Endothelial cell of umbilical vein (primary cell): ENCODE results near the gene EGFL6. TPM values are rescaled to one million over a fixed set of nuclear protein-coding genes. Genes with fewer than 3 reads are reported as not detected.
"Not testable (repeated sequence)": the region's sequence is repeated elsewhere in the genome, so short reads cannot be mapped to it uniquely, and the experiment has no call there.

Experiments
- BruUV-seq: library from RNA; stranded (reverse); fragments of 400-500 nt; replicated peaks from 2 replicates; lab custom pipeline; 2021; lab: Mats Ljungman, UMichigan
- CTCF ChIA-PET: fragments of 300-600, 350-600 bp; sonication (Branson Sonifier 250); formaldehyde crosslinking; loops from one replicate; lab custom pipeline; 2021; ENCODE audit warnings: antibody characterized with exemption, inconsistent platforms; lab: Charles Lee
- POLR2A ChIA-PET: fragments of 300-600, 350-600 bp; sonication (Branson Sonifier 250); formaldehyde crosslinking; loops from one replicate; lab custom pipeline; 2021; ENCODE audit warnings: antibody characterized with exemption, inconsistent platforms; lab: Charles Lee
- DNase-seq: peaks from one replicate; pipeline ENCODE4 v3.0.0-alpha.2; 2011; ENCODE audit warnings: low read depth, low spot score
- FAIRE-seq: peaks from 2 replicates; lab custom pipeline; 2011; peaks lifted over from hg19 to GRCh38; lab: Jason Lieb, UNC
- H2AFZ ChIP-seq: 2 replicates; pipeline ENCODE4 v1.6.0; 2012; ENCODE audit warnings: low read depth, low read length, control low read depth, inconsistent platforms
- H3K27ac ChIP-seq: 2 replicates; pipeline ENCODE4 v1.5.1; 2011; ENCODE audit warnings: low read depth, mild to moderate bottlenecking, control low read depth, low read length, moderate library complexity; ENCODE audit not compliant: insufficient read depth
- H3K27me3 ChIP-seq, 2 experiments: 2 replicates each; pipeline versions ENCODE4 v1.6.0 to v1.6.1; 2011; ENCODE audit warnings: low read length in 2 of 2, mixed read lengths in 1 of 2; ENCODE audit not compliant: control insufficient read depth in 2 of 2, insufficient read depth in 2 of 2
- H3K36me3 ChIP-seq, 2 experiments: 2 replicates in 1 of 2; 3 replicates in 1 of 2; pipeline ENCODE4 v1.5.1; 2011; ENCODE audit warnings: low read length in 2 of 2, mild to moderate bottlenecking in 1 of 2, moderate library complexity in 1 of 2; ENCODE audit not compliant: control insufficient read depth in 2 of 2, insufficient read depth in 2 of 2; ENCODE audit errors: extremely low read depth in 1 of 2
- H3K4me1 ChIP-seq: 3 replicates; pipeline ENCODE4 v1.5.1; 2011; ENCODE audit warnings: mild to moderate bottlenecking, low read length; ENCODE audit not compliant: control insufficient read depth, insufficient read depth; ENCODE audit errors: extremely low read depth
- H3K4me2 ChIP-seq: 2 replicates; pipeline ENCODE4 v1.6.1; 2011; ENCODE audit warnings: low read length, control low read depth, mixed read lengths; ENCODE audit not compliant: insufficient read depth
- H3K4me3 ChIP-seq, 3 experiments: fragments of 200-600 bp in 1 of 3; sonication (generic), shearing (Covaris generic) in 1 of 3; replicated peaks in 1 of 3; 2 replicates each; pipeline ENCODE4 v1.5.1; 2011 to 2016; ENCODE audit warnings: control low read depth in 3 of 3, low read length in 3 of 3, mild to moderate bottlenecking in 2 of 3, inconsistent platforms in 1 of 3, low read depth in 1 of 3, moderate library complexity in 1 of 3; ENCODE audit not compliant: insufficient read depth in 1 of 3
- H3K79me2 ChIP-seq: 2 replicates; pipeline ENCODE4 v1.6.0; 2012; ENCODE audit warnings: low read length, inconsistent platforms; ENCODE audit not compliant: control insufficient read depth, insufficient read depth
- H3K9ac ChIP-seq: replicated peaks from 2 replicates; pipeline ENCODE3; 2011; ENCODE audit warnings: low read length, control low read depth; ENCODE audit not compliant: insufficient read depth; ENCODE audit errors: extremely low read depth
- H3K9me1 ChIP-seq: replicated peaks from 3 replicates; pipeline ENCODE4 v1.6.0; 2011; ENCODE audit warnings: mild to moderate bottlenecking, low read length; ENCODE audit not compliant: control insufficient read depth, insufficient read depth; ENCODE audit errors: extremely low read depth
- H3K9me3 ChIP-seq: replicated peaks from 2 replicates; pipeline ENCODE4 v1.5.1; 2012; ENCODE audit warnings: low read length, inconsistent platforms; ENCODE audit not compliant: control insufficient read depth, insufficient read depth
- H4K20me1 ChIP-seq: replicated peaks from 2 replicates; pipeline ENCODE3; 2011; ENCODE audit warnings: mild to moderate bottlenecking, low read length; ENCODE audit not compliant: control insufficient read depth, insufficient read depth; ENCODE audit errors: extremely low read depth
- FOS ChIP-seq: IDR thresholded peaks from 2 replicates; pipeline ENCODE4 v1.6.1; 2011; ENCODE audit warnings: mild to moderate bottlenecking, low read length, moderate library complexity, borderline replicate concordance; ENCODE audit not compliant: insufficient read depth
- JUN ChIP-seq: IDR thresholded peaks from 2 replicates; pipeline ENCODE4 v1.6.1; 2011; ENCODE audit warnings: borderline replicate concordance, low read depth; ENCODE audit not compliant: insufficient read length, insufficient read depth
- dilution Hi-C: fragments of 300-500 bp; cut with MboI; formaldehyde crosslinking; loops from one replicate; pipeline ENCODE4 v1.15.0; 2019; ENCODE audit warnings: low sequenced_read_pairs; ENCODE audit not compliant: extremely low pct_ligation_motif_present
- intact Hi-C: fragments of 100-400 bp; cut with micrococcal nuclease; formaldehyde crosslinking; loops from one replicate; pipeline ENCODE4 v1.10.0; 2022
- polyA plus RNA-seq, 4 experiments: library from polyadenylated mRNA; depleted of rRNA in 3 of 4; stranded (reverse) in 3 of 4; unstranded in 1 of 4; fragments of >200 nt; gene quantifications; 2 replicates each; pipeline versions ENCODE4 v1.2.1 to v1.2.3, GENCODE V29; 2011 to 2012; ENCODE audit warnings: missing spikeins in 1 of 4
- total RNA-seq: library from RNA; stranded (reverse); gene quantifications from 2 replicates; pipeline ENCODE4 v1.2.3, GENCODE V29; 2021

EGFL6 gene
- total and polyA plus RNA-seq, 2 donors (not counting 3 experiments of a cell fraction or from before 2014, with no cell fraction given), result not detected

- no peak overlapping the region for H3K4me2 ChIP-seq
- TF ChIP-seq JUN (peak; percentile 49), FOS (no peak)
- no peaks in the 10 kb centered on the region for H3K27me3 ChIP-seq
- peaks cover 6% of the 10 kb centered on the region for H3K4me1 ChIP-seq
- H3K36me3 ChIP-seq, result no peaks in the 10 kb centered on the region
- dilution Hi-C loops, result no loop called here
- BruUV-seq, result no TSS peak
- ChIA-PET CTCF (no interaction called here), POLR2A (no interaction called here)
- peak overlapping the region; percentile 23 for H3K27ac ChIP-seq
- H2AFZ ChIP-seq, result peak overlapping the region; percentile 52
- intact Hi-C loops, result no loop called here
- peak; percentile 93 for FAIRE-seq
- no peaks in the 10 kb centered on the region for H4K20me1 ChIP-seq
- peak; percentile 64 for DNase-seq
- no peak overlapping the region for H3K9ac ChIP-seq
- no peaks in the 10 kb centered on the region for H3K9me1 ChIP-seq
- H3K9me3 ChIP-seq, result no peaks in the 10 kb centered on the region
- no peaks in the 10 kb centered on the region for H3K79me2 ChIP-seq
- H3K4me3 ChIP-seq, result no peak overlapping the region
Observed at GRCh38 chrX:13647709-13648212, 78.4 kb downstream of the EGFL6 start.

GRCh38 chrX:13648336-13648735, 78.9 kb downstream of the EGFL6 start:
- H3K9ac ChIP-seq, H3K4me1 ChIP-seq, CTCF ChIA-PET, intact Hi-C loops, H3K4me3 ChIP-seq, H3K36me3 ChIP-seq, H3K9me1 ChIP-seq, FAIRE-seq, DNase-seq, H4K20me1 ChIP-seq, H3K9me3 ChIP-seq, H3K79me2 ChIP-seq, POLR2A ChIA-PET, H3K4me2 ChIP-seq, dilution Hi-C loops, H3K27me3 ChIP-seq, H2AFZ ChIP-seq, H3K27ac ChIP-seq, BruUV-seq: not testable (repeated sequence)
